ENCODE data around the gene ERLIN1.

ERLIN1 gene

DNA sequence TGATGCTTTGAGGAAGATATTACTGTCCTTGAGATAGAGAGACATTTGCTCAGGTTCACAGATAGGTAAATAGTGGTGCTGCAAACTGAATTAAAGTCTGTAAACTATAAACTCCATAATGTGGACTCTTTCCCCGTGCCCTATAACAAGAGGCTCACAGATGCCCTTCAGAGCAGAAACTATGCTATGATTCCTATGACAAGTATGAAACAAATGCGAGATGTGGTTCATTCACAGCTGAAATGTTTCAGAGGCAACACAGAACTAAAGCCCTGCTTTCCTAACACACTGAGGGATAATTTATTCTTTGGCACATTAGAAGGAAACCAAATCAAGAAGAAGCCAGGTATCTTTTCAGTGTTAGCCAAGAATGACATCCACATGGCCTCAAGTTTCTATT lies 30.2 kb upstream of the ERLIN1 start:
- DNase-seq (ENCODE audit: low read depth): no peak
- H3K4me3 ChIP-seq (ENCODE audit: low read depth, low read length): no peak overlapping the region
- TF ChIP-seq, protein P1, sequence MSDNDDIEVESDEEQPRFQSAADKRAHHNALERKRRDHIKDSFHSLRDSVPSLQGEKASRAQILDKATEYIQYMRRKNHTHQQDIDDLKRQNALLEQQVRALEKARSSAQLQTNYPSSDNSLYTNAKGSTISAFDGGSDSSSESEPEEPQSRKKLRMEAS (IDR thresholded peaks at IDR 0.05; ENCODE audit: low read depth, low read length): no peak
- no peak for TF ChIP-seq POLR2A (IDR thresholded peaks at IDR 0.05; ENCODE audit: extremely low read depth, insufficient read length)
- TF ChIP-seq, protein P2, sequence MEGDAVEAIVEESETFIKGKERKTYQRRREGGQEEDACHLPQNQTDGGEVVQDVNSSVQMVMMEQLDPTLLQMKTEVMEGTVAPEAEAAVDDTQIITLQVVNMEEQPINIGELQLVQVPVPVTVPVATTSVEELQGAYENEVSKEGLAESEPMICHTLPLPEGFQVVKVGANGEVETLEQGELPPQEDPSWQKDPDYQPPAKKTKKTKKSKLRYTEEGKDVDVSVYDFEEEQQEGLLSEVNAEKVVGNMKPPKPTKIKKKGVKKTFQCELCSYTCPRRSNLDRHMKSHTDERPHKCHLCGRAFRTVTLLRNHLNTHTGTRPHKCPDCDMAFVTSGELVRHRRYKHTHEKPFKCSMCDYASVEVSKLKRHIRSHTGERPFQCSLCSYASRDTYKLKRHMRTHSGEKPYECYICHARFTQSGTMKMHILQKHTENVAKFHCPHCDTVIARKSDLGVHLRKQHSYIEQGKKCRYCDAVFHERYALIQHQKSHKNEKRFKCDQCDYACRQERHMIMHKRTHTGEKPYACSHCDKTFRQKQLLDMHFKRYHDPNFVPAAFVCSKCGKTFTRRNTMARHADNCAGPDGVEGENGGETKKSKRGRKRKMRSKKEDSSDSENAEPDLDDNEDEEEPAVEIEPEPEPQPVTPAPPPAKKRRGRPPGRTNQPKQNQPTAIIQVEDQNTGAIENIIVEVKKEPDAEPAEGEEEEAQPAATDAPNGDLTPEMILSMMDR (IDR thresholded peaks at IDR 0.05; ENCODE audit: low read depth, low read length): no peak
- TF ChIP-seq MYC (IDR thresholded peaks at IDR 0.05; ENCODE audit: low read depth, low read length): no peak

DNA sequence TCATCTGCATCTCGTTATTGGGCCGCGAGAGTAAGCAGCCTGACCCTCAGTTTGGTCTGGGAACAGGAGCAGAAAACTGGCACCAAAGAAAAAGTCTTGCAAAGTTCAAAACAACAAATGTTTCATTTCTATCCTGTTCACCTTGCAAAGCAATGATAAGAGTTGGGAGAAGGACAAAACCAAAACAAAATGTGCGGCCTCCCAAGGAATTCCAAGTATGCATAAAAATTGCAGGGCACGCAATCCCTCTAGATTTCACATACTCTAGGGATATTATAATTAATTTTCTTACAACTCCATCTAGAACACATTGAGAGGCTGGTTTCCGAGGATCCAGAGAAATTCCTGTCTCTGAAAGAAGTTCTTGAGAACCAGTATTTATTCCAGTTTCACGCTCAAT lies 23.5 kb upstream of the ERLIN1 start:
- H3K4me3 ChIP-seq (ENCODE audit: low read depth, low read length): no peak overlapping the region
- no peak for DNase-seq (ENCODE audit: low read depth)
- TF ChIP-seq POLR2A (IDR thresholded peaks at IDR 0.05; ENCODE audit: extremely low read depth, insufficient read length) (no peak), MYC (IDR thresholded peaks at IDR 0.05; ENCODE audit: low read depth, low read length) (no peak)
- TF ChIP-seq, protein P1 (IDR thresholded peaks at IDR 0.05; ENCODE audit: low read depth, low read length): no peak
- TF ChIP-seq, protein P2 (IDR thresholded peaks at IDR 0.05; ENCODE audit: low read depth, low read length): no peak

DNA sequence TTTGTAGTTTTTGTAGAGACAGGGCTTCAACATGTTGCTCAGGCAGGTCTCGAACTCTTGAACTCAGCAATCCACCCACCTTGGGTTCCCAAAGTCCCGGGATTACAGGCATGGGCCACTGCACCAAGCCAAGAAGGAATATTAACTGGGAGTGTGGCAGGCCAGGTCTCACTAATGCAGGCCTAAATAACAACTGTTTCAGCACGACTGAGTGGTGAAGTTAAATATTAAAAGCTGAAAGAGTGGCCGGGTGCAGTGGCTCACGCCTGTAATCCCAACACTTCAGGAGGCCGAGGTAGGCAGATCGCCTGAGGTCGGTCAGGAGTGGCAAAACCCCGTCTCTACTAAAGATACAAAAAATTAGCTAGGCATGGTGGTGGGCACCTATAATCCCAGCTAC lies 22.4 kb upstream of the ERLIN1 start:
- DNase-seq (ENCODE audit: low read depth): no peak
- H3K4me3 ChIP-seq (ENCODE audit: low read depth, low read length): no peak overlapping the region
- TF ChIP-seq MYC (IDR thresholded peaks at IDR 0.05; ENCODE audit: low read depth, low read length): no peak
- TF ChIP-seq, protein P1 (IDR thresholded peaks at IDR 0.05; ENCODE audit: low read depth, low read length): no peak
- TF ChIP-seq, protein P2 (IDR thresholded peaks at IDR 0.05; ENCODE audit: low read depth, low read length): no peak

DNA sequence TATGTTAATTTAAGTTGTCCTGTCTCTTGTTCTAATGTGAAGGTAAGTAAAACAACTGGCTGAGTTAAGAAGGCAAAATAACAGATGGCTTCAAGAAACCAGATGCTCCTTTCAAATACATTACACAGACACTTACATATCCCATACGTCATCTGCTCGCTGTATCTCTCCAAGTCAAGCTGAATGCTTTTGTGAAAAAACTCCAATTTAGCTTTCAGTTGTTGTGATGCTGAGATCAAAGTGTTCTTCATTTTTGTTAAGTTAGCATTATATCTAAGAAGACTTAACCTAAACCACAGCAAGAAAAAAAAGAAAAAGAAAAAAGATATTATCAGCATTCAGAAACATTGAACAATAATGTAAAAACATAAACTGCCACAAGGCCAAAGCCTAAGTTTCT lies 18.5 kb upstream of the ERLIN1 start:
- DNase-seq (ENCODE audit: low read depth): no peak
- TF ChIP-seq POLR2A (IDR thresholded peaks at IDR 0.05; ENCODE audit: extremely low read depth, insufficient read length) (no peak), MYC (IDR thresholded peaks at IDR 0.05; ENCODE audit: low read depth, low read length) (no peak)
- TF ChIP-seq, protein P2 (IDR thresholded peaks at IDR 0.05; ENCODE audit: low read depth, low read length): no peak
- TF ChIP-seq, protein P1 (IDR thresholded peaks at IDR 0.05; ENCODE audit: low read depth, low read length): no peak
- no peak overlapping the region for H3K4me3 ChIP-seq (ENCODE audit: low read depth, low read length)

DNA sequence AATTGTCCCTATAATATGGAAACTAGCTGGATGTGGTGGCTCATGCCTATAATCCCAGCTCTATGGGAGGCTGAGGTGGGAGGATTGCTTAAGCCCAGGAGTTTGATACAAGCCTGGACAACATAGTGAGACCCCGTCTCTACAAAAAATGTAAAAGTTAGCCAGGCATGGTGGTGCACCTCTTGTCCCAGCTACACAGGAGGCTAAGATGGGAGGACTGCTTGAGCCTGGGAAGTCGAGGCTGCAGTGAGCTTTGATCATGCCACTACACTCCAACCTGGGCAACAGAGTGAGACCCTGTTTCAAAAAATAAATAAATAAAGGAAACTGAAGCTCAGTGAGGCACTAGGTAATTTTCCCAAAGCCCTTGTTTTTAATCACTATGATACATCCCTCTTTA lies 15.7 kb upstream of the ERLIN1 start:
- TF ChIP-seq, protein P2 (IDR thresholded peaks at IDR 0.05; ENCODE audit: low read depth, low read length): no peak
- TF ChIP-seq POLR2A (IDR thresholded peaks at IDR 0.05; ENCODE audit: extremely low read depth, insufficient read length) (no peak), MYC (IDR thresholded peaks at IDR 0.05; ENCODE audit: low read depth, low read length) (no peak)
- TF ChIP-seq, protein P1 (IDR thresholded peaks at IDR 0.05; ENCODE audit: low read depth, low read length): no peak
- DNase-seq (ENCODE audit: low read depth): no peak
- no peak overlapping the region for H3K4me3 ChIP-seq (ENCODE audit: low read depth, low read length)

DNA sequence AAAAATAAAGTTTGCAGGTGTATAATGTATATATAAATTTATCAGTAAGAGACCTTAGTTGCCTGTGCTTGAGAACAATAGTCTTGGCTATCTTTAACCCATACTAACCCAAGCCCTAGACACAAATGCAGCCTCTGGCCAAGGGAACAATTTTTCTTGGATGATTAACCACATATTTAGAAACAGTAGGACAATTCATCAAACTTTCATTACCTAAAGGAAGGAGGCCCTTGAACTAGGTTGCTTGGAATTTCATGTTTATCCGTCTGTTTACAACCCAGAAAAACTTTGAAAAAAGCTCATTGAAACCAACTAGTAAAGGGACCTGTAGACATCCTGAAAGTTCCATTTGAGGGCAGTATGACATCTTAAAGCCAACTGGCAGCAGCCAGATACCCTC lies 8.9 kb upstream of the ERLIN1 start:
- TF ChIP-seq POLR2A (IDR thresholded peaks at IDR 0.05; ENCODE audit: extremely low read depth, insufficient read length) (no peak), MYC (IDR thresholded peaks at IDR 0.05; ENCODE audit: low read depth, low read length) (no peak)
- TF ChIP-seq, protein P2 (IDR thresholded peaks at IDR 0.05; ENCODE audit: low read depth, low read length): no peak
- TF ChIP-seq, protein P1 (IDR thresholded peaks at IDR 0.05; ENCODE audit: low read depth, low read length): no peak
- H3K4me3 ChIP-seq (ENCODE audit: low read depth, low read length): no peak overlapping the region
- DNase-seq (ENCODE audit: low read depth): no peak

Data from NB4 (cell line).